Measurements from ENCODE around the gene AQP12A.

- TF ChIP-seq CTCF (IDR thresholded peaks at IDR 0.05; ENCODE audit: borderline replicate concordance, extremely low read depth, low read length, poor library complexity, severe bottlenecking) (no peak), EZH2 (IDR thresholded peaks at IDR 0.05; ENCODE audit: borderline replicate concordance, low read depth, low read length, severe bottlenecking) (no peak)
Measured at GRCh38 chr2:240642806-240643092, 48.9 kb upstream of the AQP12A start.
